AG09309 (cell line): Measurements from ENCODE around the gene MCTP1.

Source experiments
- DNase-seq: peaks from one replicate; pipeline ENCODE4 v3.0.0-alpha.2; 2010; ENCODE audit warnings: low read depth
- H3K4me3 ChIP-seq: 2 replicates; pipeline ENCODE4 v1.5.1; 2011; ENCODE audit warnings: mild to moderate bottlenecking, low read depth, low read length, moderate library complexity; ENCODE audit not compliant: control insufficient read depth
- TF ChIP-seq, protein P1 (sequence below): IDR thresholded peaks from 2 replicates; pipeline ENCODE4 v1.5.1; 2011; ENCODE audit warnings: mild to moderate bottlenecking, low read depth, low read length, inconsistent platforms; ENCODE audit not compliant: insufficient read depth, control insufficient read depth; ENCODE audit errors: missing control alignments

The MCTP1 gene

DNA sequence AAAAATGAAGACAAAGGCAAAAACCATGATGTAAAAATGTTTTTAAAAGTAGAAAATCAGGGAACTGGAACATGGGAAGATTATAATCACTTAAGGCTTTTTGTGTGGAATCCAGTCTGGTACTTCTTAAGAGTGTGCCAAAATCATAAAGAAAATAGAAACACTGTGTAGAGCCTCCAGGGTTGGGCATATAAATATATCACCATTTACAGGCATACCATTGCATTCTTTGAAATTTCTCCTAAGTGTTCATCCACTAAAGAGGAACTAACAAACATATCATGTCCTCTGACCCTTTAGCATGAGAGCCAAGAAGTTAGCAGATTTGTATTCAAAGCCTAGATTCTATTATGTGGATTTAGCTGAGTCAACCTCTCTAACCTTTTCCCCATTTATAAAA lies 573.1 kb downstream of the MCTP1 start:
- TF ChIP-seq, protein P1, sequence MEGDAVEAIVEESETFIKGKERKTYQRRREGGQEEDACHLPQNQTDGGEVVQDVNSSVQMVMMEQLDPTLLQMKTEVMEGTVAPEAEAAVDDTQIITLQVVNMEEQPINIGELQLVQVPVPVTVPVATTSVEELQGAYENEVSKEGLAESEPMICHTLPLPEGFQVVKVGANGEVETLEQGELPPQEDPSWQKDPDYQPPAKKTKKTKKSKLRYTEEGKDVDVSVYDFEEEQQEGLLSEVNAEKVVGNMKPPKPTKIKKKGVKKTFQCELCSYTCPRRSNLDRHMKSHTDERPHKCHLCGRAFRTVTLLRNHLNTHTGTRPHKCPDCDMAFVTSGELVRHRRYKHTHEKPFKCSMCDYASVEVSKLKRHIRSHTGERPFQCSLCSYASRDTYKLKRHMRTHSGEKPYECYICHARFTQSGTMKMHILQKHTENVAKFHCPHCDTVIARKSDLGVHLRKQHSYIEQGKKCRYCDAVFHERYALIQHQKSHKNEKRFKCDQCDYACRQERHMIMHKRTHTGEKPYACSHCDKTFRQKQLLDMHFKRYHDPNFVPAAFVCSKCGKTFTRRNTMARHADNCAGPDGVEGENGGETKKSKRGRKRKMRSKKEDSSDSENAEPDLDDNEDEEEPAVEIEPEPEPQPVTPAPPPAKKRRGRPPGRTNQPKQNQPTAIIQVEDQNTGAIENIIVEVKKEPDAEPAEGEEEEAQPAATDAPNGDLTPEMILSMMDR, result no peak
- H3K4me3 ChIP-seq, result no peak overlapping the region
- DNase-seq, result no peak

DNA sequence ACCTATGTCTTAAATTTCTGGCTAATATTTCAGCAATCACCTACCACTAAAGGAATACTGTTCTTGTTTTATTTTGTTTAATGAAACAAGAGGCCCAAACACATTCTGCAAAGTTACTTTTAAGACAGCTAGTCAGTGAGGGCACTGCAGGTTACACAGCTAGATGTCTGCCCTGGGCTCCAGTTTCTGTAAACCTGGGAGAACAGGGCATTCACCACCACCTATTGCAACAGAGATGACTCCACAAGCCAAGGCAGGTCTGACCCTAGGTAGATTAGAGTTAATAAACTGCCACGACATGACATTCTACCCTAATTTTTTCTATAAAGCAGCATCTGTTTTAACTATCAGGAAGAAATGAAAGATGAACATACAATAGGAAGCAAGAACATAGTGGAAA lies 575.6 kb downstream of the MCTP1 start:
- no peak overlapping the region for H3K4me3 ChIP-seq
- DNase-seq, result no peak
- TF ChIP-seq, protein P1, result no peak

DNA sequence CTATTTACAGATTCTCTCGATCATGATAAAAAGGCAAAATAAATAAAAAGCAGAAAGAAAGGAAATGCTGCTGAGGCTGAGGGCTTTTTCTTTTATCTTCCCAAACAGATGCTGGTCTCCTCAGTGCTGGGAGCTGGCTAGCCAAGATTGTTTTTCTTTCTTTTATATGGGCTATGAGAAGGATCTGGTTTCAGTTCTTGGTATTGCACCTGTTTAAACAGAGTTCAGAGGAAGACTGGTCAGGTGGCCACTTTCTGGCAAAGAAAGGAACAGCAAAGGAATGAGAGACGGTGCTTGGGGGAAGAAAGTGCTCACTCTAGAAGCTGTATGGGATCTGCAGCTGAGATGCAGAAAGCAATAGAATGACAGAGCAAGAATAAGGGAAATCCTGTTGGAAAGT lies 577.5 kb downstream of the MCTP1 start:
- no peak for DNase-seq
- TF ChIP-seq, protein P1, result no peak
- H3K4me3 ChIP-seq, result no peak overlapping the region

DNA sequence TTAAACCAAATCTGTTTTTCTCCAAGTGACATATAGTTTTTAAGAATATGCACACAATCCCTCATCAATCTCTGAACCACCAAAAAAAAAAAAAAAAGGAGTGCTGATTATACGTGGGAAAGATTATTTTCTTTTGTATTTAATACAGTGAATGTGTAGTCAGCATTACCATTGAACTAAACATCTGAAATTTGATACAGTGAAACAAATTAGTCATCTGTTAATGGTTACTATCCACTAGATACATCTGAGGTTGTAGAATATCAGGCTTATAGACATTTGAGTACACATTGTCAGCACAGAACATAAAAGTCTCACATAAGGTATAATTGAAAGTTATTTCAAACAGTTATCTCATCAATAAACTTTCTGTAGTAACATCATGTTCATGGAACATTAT lies 579.5 kb downstream of the MCTP1 start:
- H3K4me3 ChIP-seq, result no peak overlapping the region
- TF ChIP-seq, protein P1, result no peak
- no peak for DNase-seq

DNA sequence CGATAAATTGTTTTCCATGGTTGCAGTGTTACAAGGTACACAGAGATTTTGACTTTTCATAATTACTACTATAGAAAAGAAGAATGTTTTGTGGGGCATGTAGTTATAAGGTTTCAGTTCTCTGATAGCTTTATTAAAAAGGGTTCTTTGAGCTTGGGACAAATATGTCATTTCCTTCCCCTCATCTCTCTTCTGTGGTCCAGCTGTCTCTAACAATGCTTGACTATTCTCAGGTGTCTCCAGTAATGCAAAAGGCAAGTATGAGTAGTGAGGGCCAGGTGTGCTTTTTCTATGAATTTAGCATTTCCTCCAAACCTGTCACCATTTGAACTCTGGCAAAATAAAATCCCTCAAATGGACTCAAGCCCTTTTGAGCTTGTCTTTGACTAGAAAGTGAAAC lies 582.2 kb downstream of the MCTP1 start:
- TF ChIP-seq, protein P1, result no peak
- no peak overlapping the region for H3K4me3 ChIP-seq
- no peak for DNase-seq

DNA sequence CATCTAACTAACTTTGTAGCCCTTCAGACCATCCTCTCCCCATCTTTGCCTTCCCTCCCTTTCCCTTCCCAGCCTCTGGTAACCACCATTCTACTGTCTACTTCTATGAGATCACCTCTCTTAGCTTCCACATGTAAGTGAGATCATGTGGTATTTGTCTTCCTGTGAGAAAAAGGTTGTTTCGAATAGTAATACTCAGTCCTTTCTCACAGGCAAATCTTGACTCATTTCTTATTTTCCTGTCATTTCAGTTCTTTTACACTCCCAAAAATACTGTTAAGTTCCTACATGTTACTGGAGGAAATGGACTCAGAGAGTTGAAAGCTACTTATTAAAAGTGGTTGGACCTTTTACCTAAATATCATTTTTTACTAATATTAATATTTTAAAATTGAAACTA lies 584.3 kb downstream of the MCTP1 start:
- TF ChIP-seq, protein P1, result no peak
- no peak for DNase-seq
- H3K4me3 ChIP-seq, result no peak overlapping the region

DNA sequence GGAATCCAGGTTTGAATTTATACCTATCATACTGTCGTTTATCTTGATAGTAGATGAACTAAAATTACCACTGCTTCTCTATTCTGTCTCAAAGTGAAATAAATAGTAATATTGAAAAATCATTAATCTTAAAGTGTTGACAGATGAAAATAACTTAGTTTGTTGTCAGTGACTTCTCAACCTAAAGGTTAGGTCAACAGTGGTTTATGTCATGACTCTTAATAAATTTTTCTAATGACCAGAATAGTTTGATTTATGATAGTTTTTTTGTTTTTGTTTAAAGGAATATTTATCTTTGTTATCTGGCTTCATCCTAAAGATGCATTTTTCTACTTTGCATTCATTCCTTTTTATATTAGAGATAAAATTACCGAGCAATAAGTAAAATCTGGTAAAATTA lies 585.3 kb downstream of the MCTP1 start:
- DNase-seq, result no peak
- TF ChIP-seq, protein P1, result no peak
- no peak overlapping the region for H3K4me3 ChIP-seq
